ENCODE results near the gene FOXC2. TPM values are rescaled to one million over a fixed set of nuclear protein-coding genes. Genes with fewer than 3 reads are reported as not detected.

The FOXC2 gene
- polyA plus RNA-seq, 1 of the 3 experiments (the other 2 are of a cell fraction) = 1.3 TPM

- H3K4me2 ChIP-seq = peak overlapping the region; percentile 50
- H3K9me3 ChIP-seq = no peaks in the 10 kb centered on the region
- peak overlapping the region in 1 of 2 experiments; percentile 9; a peak in 2 of 4 replicates for H3K4me3 ChIP-seq (ENCODE audit: low read depth in 2 of 2, low read length in 1 of 2)
- H3K4me1 ChIP-seq (ENCODE audit: control insufficient read depth in 1 of 2, insufficient read depth in 2 of 2, low read depth in 1 of 2, low read length in 1 of 2) = peaks cover 0 to 30% of the 10 kb centered on the region in 2 experiments; a peak in 3 of 4 replicates
- POLR2A ChIA-PET = no interaction called here
- TF ChIP-seq ELF1 (IDR thresholded peaks at IDR 0.05) (no peak), TAF1 (IDR thresholded peaks at IDR 0.05; ENCODE audit: borderline replicate concordance, low read depth, low read length) (no peak), USF1 (IDR thresholded peaks at IDR 0.05; ENCODE audit: borderline replicate concordance, low read depth) (no peak), RXRA (IDR thresholded peaks at IDR 0.05; ENCODE audit: borderline replicate concordance, low read depth) (no peak), CTCF (IDR thresholded peaks at IDR 0.05) (no peak), RCOR1 (IDR thresholded peaks at IDR 0.05; ENCODE audit: low read length) (no peak), MEF2A (IDR thresholded peaks at IDR 0.05; ENCODE audit: borderline replicate concordance, low read depth) (no peak), GATA2 (CRISPR knock-in tag; IDR thresholded peaks at IDR 0.05) (no peak)
- TF ChIP-seq, protein P1, sequence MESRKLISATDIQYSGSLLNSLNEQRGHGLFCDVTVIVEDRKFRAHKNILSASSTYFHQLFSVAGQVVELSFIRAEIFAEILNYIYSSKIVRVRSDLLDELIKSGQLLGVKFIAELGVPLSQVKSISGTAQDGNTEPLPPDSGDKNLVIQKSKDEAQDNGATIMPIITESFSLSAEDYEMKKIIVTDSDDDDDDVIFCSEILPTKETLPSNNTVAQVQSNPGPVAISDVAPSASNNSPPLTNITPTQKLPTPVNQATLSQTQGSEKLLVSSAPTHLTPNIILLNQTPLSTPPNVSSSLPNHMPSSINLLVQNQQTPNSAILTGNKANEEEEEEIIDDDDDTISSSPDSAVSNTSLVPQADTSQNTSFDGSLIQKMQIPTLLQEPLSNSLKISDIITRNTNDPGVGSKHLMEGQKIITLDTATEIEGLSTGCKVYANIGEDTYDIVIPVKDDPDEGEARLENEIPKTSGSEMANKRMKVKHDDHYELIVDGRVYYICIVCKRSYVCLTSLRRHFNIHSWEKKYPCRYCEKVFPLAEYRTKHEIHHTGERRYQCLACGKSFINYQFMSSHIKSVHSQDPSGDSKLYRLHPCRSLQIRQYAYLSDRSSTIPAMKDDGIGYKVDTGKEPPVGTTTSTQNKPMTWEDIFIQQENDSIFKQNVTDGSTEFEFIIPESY (IDR thresholded peaks at IDR 0.05; ENCODE audit: borderline replicate concordance, low read depth) = no peak
- TF ChIP-seq, protein P2, sequence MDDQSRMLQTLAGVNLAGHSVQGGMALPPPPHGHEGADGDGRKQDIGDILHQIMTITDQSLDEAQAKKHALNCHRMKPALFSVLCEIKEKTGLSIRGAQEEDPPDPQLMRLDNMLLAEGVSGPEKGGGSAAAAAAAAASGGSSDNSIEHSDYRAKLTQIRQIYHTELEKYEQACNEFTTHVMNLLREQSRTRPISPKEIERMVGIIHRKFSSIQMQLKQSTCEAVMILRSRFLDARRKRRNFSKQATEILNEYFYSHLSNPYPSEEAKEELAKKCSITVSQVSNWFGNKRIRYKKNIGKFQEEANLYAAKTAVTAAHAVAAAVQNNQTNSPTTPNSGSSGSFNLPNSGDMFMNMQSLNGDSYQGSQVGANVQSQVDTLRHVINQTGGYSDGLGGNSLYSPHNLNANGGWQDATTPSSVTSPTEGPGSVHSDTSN (IDR thresholded peaks at IDR 0.05) = no peak
- H3K27me3 ChIP-seq (ENCODE audit: insufficient read depth) = no peaks in the 10 kb centered on the region
- H4K20me1 ChIP-seq (ENCODE audit: insufficient read depth) = no peaks in the 10 kb centered on the region
- H3K9me2 ChIP-seq = no peaks in the 10 kb centered on the region
- CTCF ChIA-PET = no interaction called here
- no peaks in the 10 kb centered on the region for H3K79me2 ChIP-seq (ENCODE audit: insufficient read depth)
- H3K27ac ChIP-seq (ENCODE audit: low read depth in 2 of 2, low read length in 1 of 2) = peak overlapping the region; percentile 62 to 90; a peak in 3 of 4 replicates
- H3K36me3 ChIP-seq (replicated peaks in 1 of 2; ENCODE audit: control insufficient read depth in 1 of 2, insufficient read depth in 2 of 2, low read length in 1 of 2) = no peaks in the 10 kb centered on the region
- H3F3A ChIP-seq (replicated peaks; ENCODE audit: insufficient read depth) = peaks cover 25% of the 10 kb centered on the region
- DNase-seq = no peak
- H3K9ac ChIP-seq = peak overlapping the region; percentile 66
- H2AFZ ChIP-seq (ENCODE audit: low read depth) = no peak overlapping the region
- WGBS (ENCODE audit: low lambda C conversion rate) = 50% methylated on average over 10 of the region's 10 CpGs
These were observed 43.0 kb downstream of the FOXC2 start for GRCh38 chr16:86609661-86610060.

Data from SK-N-SH (cell line).